GM12873 (cell line): ENCODE data around the gene STRBP.

Experiments used
- CTCF ChIP-seq: IDR thresholded peaks from 2 replicates; pipeline ENCODE4 v1.5.1; 2012; ENCODE audit warnings: low read depth, mild to moderate bottlenecking, moderate library complexity, low read length, control low read depth; ENCODE audit not compliant: insufficient read depth; ENCODE audit errors: missing control alignments

The STRBP gene

GRCh38 chr9:123074628-123075027 is 193.8 kb downstream of the STRBP start:
- TF ChIP-seq CTCF = no peak

- TF ChIP-seq CTCF = no peak
These were observed 194.4 kb downstream of the STRBP start for GRCh38 chr9:123073991-123074422.

- no peak for TF ChIP-seq CTCF
These were observed 194.9 kb downstream of the STRBP start for GRCh38 chr9:123073441-123073840.

GRCh38 chr9:123072407-123072995 is 195.9 kb downstream of the STRBP start:
- TF ChIP-seq CTCF = no peak
